ENCODE data around the gene CDC42BPA. TPM values are rescaled to one million over a fixed set of nuclear protein-coding genes. Genes with fewer than 3 reads are reported as not detected.
A peak's percentile ranks its signal among the peaks of the same experiment; 100 is the strongest.
"Not testable (repeated sequence)": the region's sequence is repeated elsewhere in the genome, so short reads cannot be mapped to it uniquely, and the experiment has no call there.

CDC42BPA gene
- total RNA-seq, 1 experiment from 2014 or later, result 77.7 TPM

GRCh38 chr1:227265891-227266290, 52.4 kb downstream of the CDC42BPA start:
- DNase-seq (ENCODE audit: extremely low read depth, low read depth), result no peak

- DNase-seq (ENCODE audit: extremely low read depth, low read depth), result no peak
Measured at GRCh38 chr1:227263869-227264268, 54.4 kb downstream of the CDC42BPA start.

GRCh38 chr1:227261501-227261900, 56.8 kb downstream of the CDC42BPA start:
- no peak for DNase-seq (ENCODE audit: extremely low read depth, low read depth)

- DNase-seq (ENCODE audit: extremely low read depth, low read depth), result no peak
Measured at GRCh38 chr1:227260433-227260832, 57.9 kb downstream of the CDC42BPA start.

GRCh38 chr1:227257964-227258363, 60.3 kb downstream of the CDC42BPA start:
- peak; percentile 8 for DNase-seq (ENCODE audit: extremely low read depth, low read depth)

- DNase-seq (ENCODE audit: extremely low read depth, low read depth), result no peak
Measured at GRCh38 chr1:227255086-227255732, 63.1 kb downstream of the CDC42BPA start.

GRCh38 chr1:227253065-227253464, 65.2 kb downstream of the CDC42BPA start:
- no peak for DNase-seq (ENCODE audit: extremely low read depth, low read depth)

GRCh38 chr1:227245613-227246320, 72.5 kb downstream of the CDC42BPA start:
- DNase-seq (ENCODE audit: extremely low read depth, low read depth), result no peak

- DNase-seq (ENCODE audit: extremely low read depth, low read depth), result no peak
Measured at GRCh38 chr1:227244339-227245118, 73.8 kb downstream of the CDC42BPA start.

- DNase-seq (ENCODE audit: extremely low read depth, low read depth), result no peak
Measured at GRCh38 chr1:227242811-227243682, 75.2 kb downstream of the CDC42BPA start.

GRCh38 chr1:227240983-227241382, 77.3 kb downstream of the CDC42BPA start:
- DNase-seq (ENCODE audit: extremely low read depth, low read depth), result no peak

- peak; percentile 74 for DNase-seq (ENCODE audit: extremely low read depth, low read depth)
Measured at GRCh38 chr1:227234998-227235405, 83.3 kb downstream of the CDC42BPA start.

GRCh38 chr1:227231128-227231527, 87.2 kb downstream of the CDC42BPA start:
- DNase-seq (ENCODE audit: extremely low read depth, low read depth), result not testable (repeated sequence)

GRCh38 chr1:227228201-227228600, 90.1 kb downstream of the CDC42BPA start:
- no peak for DNase-seq (ENCODE audit: extremely low read depth, low read depth)

GRCh38 chr1:227227761-227228160, 90.5 kb downstream of the CDC42BPA start:
- DNase-seq (ENCODE audit: extremely low read depth, low read depth), result no peak

- no peak for DNase-seq (ENCODE audit: extremely low read depth, low read depth)
Measured at GRCh38 chr1:227225715-227226346, 92.5 kb downstream of the CDC42BPA start.

- DNase-seq (ENCODE audit: extremely low read depth, low read depth), result no peak
Measured at GRCh38 chr1:227223171-227223806, 95.0 kb downstream of the CDC42BPA start.

- no peak for DNase-seq (ENCODE audit: extremely low read depth, low read depth)
Measured at GRCh38 chr1:227219715-227220292, 98.5 kb downstream of the CDC42BPA start.

GRCh38 chr1:227218870-227219573, 99.3 kb downstream of the CDC42BPA start:
- DNase-seq (ENCODE audit: extremely low read depth, low read depth), result no peak

Measured in NCI-H460 (cell line).